Thymus (tissue), 14 donors: ENCODE data around the gene NFILZ. TPM values are rescaled to one million over a fixed set of nuclear protein-coding genes. Genes with fewer than 3 reads are reported as not detected.

ENCODE experiments used
- DNase-seq, 9 donors: peaks; one replicate each; pipeline ENCODE4 v3.0.0-alpha.2; 2013; ENCODE audit warnings: low spot score in 9 of 9, low read depth in 6 of 9, missing footprints in 1 of 9
- H3K27ac ChIP-seq, 2 donors: one replicate each; pipeline ENCODE4 v1.5.1; 2013; ENCODE audit warnings: control low read depth in 1 of 2, low read depth in 1 of 2, low read length in 1 of 2, mild to moderate bottlenecking in 1 of 2, moderate library complexity in 1 of 2
- H3K27me3 ChIP-seq, 2 donors: one replicate each; pipeline ENCODE4 v1.5.1; 2013; ENCODE audit warnings: low read length in 1 of 2; ENCODE audit not compliant: control insufficient read depth in 2 of 2, insufficient read depth in 1 of 2
- H3K36me3 ChIP-seq, 2 donors: one replicate each; pipeline ENCODE4 v1.5.1; 2013; ENCODE audit warnings: low read length in 1 of 2, mild to moderate bottlenecking in 1 of 2, moderate library complexity in 1 of 2; ENCODE audit not compliant: control insufficient read depth in 2 of 2, insufficient read depth in 2 of 2
- H3K4me1 ChIP-seq, 2 donors: one replicate each; pipeline ENCODE4 v1.5.1; 2013; ENCODE audit warnings: low read length in 2 of 2; ENCODE audit not compliant: control insufficient read depth in 2 of 2, insufficient read depth in 2 of 2
- H3K4me3 ChIP-seq, 2 donors: one replicate each; pipeline ENCODE4 v1.5.1; 2013; ENCODE audit warnings: low read length in 2 of 2, control low read depth in 1 of 2, mild to moderate bottlenecking in 1 of 2
- H3K9me3 ChIP-seq, 2 donors: one replicate each; pipeline ENCODE4 v1.5.1; 2013; ENCODE audit warnings: low read length in 1 of 2, mild to moderate bottlenecking in 1 of 2; ENCODE audit not compliant: control insufficient read depth in 2 of 2, insufficient read depth in 1 of 2
- WGBS: extraction: QIAGEN DNeasy Blood & Tissue Kit; methylation state at CpG from one replicate; pipeline ENCODE4 v1.1.7; 2013; 5-methylcytosine and 5-hydroxymethylcytosine counted together
- long read RNA-seq, 10 donors: transcript quantifications; one replicate each; lab custom pipeline, GENCODE V29; 2026
- polyA plus RNA-seq: library from polyadenylated mRNA; stranded (reverse); fragments of 200-250 nt; gene quantifications from one replicate; pipeline ENCODE4 v1.2.3, GENCODE V29; 2013
- total RNA-seq: library from RNA; stranded (reverse); fragments of 120-200 nt; gene quantifications from one replicate; pipeline ENCODE4 v1.2.4, GENCODE V29; 2013
- donor health status: healthy.

The NFILZ gene
- total RNA-seq (not detected), polyA plus RNA-seq (not detected)
- long read RNA-seq, donor 1 = 0 reads
- long read RNA-seq, donor 2, partial matches to known transcripts = 10 of 10 reads
- long read RNA-seq, donor 2, other reads (novel, unspliced or antisense) = 0 of 10 reads
- long read RNA-seq, donor 3 = 0 reads
- long read RNA-seq, donor 4 = 0 reads
- long read RNA-seq, donor 5 = 0 reads
- long read RNA-seq, donor 6 = 0 reads
- long read RNA-seq, donor 7 = 0 reads
- long read RNA-seq, donor 8 = 0 reads
- long read RNA-seq, donor 9 = 0 reads
- long read RNA-seq, donor 10 = 0 reads

DNA sequence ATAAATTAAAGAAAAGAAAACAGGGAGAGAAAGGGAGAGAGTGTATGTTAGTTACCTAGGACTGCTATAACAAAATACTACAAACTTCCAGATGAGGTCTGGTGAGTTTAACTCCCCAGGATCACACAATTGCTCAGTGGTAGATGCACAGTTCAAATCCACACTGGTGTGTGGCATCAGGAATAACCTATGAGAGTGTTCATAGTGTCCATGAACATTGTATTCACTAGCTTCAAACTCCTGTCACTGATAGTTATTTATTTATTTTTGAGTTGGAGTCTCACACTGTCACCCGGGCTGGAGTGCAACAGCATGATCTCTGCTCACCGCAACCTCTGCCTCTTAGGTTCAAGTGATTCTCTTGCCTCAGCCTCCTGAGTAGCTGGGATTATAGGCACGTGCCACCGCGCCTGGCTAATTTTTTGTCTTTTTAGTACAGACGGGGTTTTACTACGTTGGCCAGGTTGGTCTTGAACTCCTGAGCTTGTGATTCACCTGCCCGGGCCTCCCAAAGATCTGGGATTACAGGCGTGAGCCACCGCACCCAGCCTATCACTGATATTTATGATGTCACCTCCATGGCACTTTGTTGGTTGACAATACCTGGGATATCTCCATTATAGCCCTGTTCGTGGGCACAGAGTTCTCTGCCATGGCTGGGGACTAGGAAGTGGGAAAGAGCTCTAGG is at the start of gene NFILZ:
NFILZ (plus strand) TSS at position 638 of the 688 bp plus-strand sequence. CDS start 46,133 bp downstream, outside the sequence.
- Histone ChIP-seq H3K36me3 (no peaks in the 10 kb centered on the region), H3K9me3 (peaks cover 0 to 1% of the 10 kb centered on the region in 2 donors), H3K4me1 (peaks cover 5 to 14% of the 10 kb centered on the region in 2 donors), H3K27ac (no peak within 1 kb of the TSS), H3K4me3 (no peak within 1 kb of the TSS), H3K27me3 (no peaks in the 10 kb centered on the region)
- no peak for DNase-seq
- 96% methylated on average over 11 of the region's 11 CpGs for WGBS

DNA sequence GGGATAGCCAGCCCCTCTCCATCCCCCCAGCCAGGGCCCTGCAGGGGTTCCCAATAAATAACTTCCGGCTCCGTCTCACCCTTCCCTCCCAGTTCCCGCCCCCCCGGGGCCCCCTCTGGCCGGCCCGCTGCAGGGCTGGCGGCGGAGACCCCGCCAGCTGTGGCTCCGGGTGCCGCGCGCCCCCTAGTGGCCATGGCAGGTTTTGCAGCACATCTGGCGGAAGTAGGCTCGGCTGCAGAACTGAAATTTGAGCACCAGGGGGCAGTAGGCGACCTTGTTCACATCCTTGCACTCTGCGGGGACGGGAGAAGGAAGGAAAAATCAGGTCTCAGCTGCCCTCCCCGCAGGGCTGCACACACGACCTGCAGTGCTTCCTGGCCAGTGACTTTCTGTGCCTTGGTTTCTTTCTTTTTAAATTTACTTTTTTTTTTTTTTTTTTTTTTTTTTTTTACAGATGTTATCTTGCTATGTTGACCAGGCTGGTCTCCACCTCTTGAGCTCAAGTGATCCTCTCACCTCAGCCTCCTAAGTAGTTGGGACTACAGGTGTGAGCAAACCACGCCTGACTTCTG is 49.6 kb upstream of the NFILZ start:
- Histone ChIP-seq H3K4me1 (peaks cover 10 to 35% of the 10 kb centered on the region in 2 donors), H3K27me3 (peaks cover 15 to 29% of the 10 kb centered on the region in 2 donors), H3K9me3 (no peaks in the 10 kb centered on the region), H3K4me3 (no peak overlapping the region), H3K27ac (no peak overlapping the region), H3K36me3 (no peaks in the 10 kb centered on the region)
- peak; percentile 66 to 90 (median 83) for DNase-seq
- 5% methylated on average over 21 of the region's 21 CpGs for WGBS

DNA sequence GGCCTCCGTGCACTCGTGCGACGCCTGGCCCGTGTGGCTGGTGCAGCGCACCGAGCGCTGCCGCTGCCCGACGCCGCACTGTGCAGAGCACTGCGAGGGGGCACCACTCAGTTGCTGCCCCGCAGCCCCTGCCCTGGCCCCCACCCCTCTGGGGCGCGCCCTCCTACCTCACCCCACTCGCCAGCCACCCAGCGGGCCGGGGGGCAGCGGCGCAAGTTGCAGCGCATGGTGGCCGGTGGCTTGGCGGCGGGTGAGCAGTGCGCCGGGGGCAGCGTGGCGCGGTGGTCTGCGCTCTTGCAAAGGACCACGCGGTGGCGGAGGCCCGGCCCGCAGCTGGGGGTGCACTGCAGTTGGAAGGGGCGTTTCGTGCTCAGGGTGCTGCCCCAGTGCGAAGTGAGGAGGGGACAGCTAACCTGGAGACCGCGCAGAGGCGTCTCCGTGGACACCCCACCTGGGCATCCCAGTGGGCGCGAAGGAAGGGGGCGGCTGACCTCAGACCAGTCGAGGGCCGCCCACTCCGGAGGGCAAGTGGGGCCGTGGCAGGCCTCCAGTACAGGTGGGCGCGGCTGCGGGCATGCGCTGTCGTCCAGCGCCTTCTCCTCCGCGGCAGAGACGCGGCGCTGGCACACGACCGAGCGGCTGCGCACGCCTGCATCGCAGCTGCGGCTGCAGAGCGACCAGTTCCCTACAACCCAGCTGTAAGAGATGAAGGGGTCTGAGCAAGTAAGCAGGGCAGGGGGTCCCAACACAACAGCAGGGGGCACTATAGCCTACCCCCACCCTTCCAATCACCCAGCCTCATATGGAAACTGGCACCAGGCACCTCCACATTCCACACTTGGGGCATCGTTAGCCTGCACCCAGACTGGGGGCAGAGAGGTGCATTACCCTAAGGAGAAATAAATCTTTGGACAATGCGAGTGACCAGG is 45.2 kb upstream of the NFILZ start:
- Histone ChIP-seq H3K27ac (no peak overlapping the region), H3K27me3 (peaks cover under 1% of the 10 kb centered on the region in 2 donors), H3K36me3 (peaks cover 5 to 7% of the 10 kb centered on the region in 2 donors), H3K4me1 (peaks cover 2 to 7% of the 10 kb centered on the region in 2 donors), H3K9me3 (no peaks in the 10 kb centered on the region), H3K4me3 (no peak overlapping the region)
- 98% methylated on average over 71 of the region's 71 CpGs for WGBS
- no peak for DNase-seq

DNA sequence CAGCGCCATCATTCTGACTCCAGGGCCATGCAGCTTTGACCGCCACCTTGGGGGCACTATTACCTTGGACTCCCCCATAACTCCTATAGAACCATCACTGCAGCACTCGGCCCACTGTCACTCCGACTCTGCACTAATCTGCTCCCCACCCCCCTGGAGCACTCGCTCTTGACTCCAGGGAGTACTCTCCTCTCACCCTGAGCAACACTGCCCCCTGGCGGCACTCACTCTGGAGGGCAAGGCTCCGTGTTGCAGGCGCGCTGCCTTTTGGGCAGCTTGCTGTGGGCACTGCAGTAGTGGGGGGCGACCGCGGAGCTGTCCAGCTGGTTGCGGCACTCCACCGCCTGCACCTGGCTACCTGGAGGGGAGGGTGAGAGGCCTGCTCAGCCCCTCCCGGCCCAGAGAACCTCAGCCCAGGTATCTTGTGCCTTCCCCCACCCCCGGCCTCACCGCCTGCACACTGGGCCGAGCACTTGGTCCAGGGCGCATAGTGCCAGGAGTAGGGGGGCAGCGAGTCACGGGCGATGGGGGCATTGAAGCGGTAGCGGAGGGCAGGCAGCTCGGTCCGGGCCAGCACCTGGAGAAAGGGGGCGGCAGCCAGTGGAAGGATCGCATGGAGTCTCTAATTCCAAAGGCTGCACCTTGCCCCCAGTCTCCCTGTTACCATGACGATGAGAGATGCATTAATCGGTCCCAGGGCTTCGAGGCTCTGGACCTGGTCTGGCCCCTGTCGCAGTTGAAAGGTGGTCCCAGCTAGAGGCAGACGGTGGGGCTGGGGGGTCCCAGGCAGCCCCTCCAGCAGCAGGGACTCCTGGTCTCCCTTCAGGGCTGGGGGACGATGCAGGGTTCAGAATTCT is 44.3 kb upstream of the NFILZ start:
- Histone ChIP-seq H3K36me3 (peaks cover 5 to 7% of the 10 kb centered on the region in 2 donors), H3K9me3 (no peaks in the 10 kb centered on the region), H3K4me1 (no peaks in the 10 kb centered on the region), H3K4me3 (no peak overlapping the region), H3K27me3 (peaks cover 0 to 3% of the 10 kb centered on the region in 2 donors), H3K27ac (no peak overlapping the region)
- WGBS = 96% methylated on average over 34 of the region's 34 CpGs
- DNase-seq = peak in 1 of 9 donors; percentile 45

GRCh38 chr19:8589177-8589714 is 41.2 kb upstream of the NFILZ start:
- peaks cover 6 to 18% of the 10 kb centered on the region in 2 donors for H3K9me3 ChIP-seq
- 97% methylated on average over 32 of the region's 32 CpGs for WGBS
- H3K36me3 ChIP-seq = peaks cover 5 to 7% of the 10 kb centered on the region in 2 donors
- no peak overlapping the region for H3K27ac ChIP-seq
- DNase-seq = no peak
- H3K27me3 ChIP-seq = peaks cover 0 to 20% of the 10 kb centered on the region in 2 donors
- no peak overlapping the region for H3K4me3 ChIP-seq
- H3K4me1 ChIP-seq = peaks cover 0 to 15% of the 10 kb centered on the region in 2 donors

- H3K4me3 ChIP-seq = no peak overlapping the region
- peaks cover 5 to 13% of the 10 kb centered on the region in 2 donors for H3K36me3 ChIP-seq
- H3K27me3 ChIP-seq = peaks cover 0 to 20% of the 10 kb centered on the region in 2 donors
- no peak overlapping the region for H3K27ac ChIP-seq
- H3K9me3 ChIP-seq = peaks cover 6 to 25% of the 10 kb centered on the region in 2 donors
- peak in 6 of 9 donors; percentile 50 to 87 (median 78) for DNase-seq
- peaks cover 0 to 15% of the 10 kb centered on the region in 2 donors for H3K4me1 ChIP-seq
- 3% methylated on average over 55 of the region's 55 CpGs for WGBS
These were observed 38.0 kb upstream of the NFILZ start for GRCh38 chr19:8592231-8593009.

- Histone ChIP-seq H3K4me1 (peaks cover 0 to 15% of the 10 kb centered on the region in 2 donors), H3K27me3 (peaks cover 0 to 20% of the 10 kb centered on the region in 2 donors), H3K27ac (no peak overlapping the region), H3K36me3 (peaks cover 10 to 18% of the 10 kb centered on the region in 2 donors), H3K9me3 (peaks cover 6 to 25% of the 10 kb centered on the region in 2 donors), H3K4me3 (no peak overlapping the region)
- WGBS = 97% methylated on average over 2 of the region's 2 CpGs
- no peak for DNase-seq
These were observed 36.5 kb upstream of the NFILZ start for GRCh38 chr19:8593931-8594330.
